ENCODE measurements around the gene CCDC92.
A peak's percentile ranks its signal among the peaks of the same experiment; 100 is the strongest.

The CCDC92 gene

DNA sequence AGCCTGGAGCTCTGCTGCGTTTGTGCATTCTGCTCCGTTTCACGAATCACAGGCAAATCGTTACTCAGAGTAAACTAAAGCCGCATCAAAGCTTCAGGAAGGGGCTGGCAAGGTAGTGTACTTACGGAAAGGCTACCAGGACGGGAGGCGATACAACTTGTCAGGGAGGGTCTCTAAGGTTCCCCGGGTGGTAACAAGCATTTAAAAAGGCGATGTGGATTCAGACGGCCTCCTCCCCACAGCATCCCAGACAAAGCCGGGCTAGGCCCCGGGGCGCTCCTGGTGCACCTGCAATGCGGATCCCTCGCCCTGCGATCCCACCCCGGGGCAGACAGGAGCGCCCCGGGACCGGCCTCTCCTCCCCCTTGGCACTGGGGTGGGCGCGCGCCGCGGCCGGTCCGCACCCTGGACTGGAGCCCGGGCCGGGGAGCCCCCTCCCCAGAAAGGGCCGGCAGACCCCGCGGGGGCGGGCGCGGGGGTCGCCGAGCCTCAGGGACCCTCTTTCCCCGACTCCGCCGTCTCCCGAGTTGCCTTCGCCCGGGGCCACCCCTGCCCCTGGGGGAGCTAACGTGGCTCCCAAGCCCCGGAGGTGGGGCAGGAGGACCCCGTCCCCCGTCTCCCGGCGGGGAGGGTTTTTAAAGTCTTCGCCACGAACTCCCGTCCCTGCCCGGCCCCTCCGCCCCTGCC, 718 bp downstream of the CCDC92 start:
- peak; percentile 13 for DNase-seq

DNA sequence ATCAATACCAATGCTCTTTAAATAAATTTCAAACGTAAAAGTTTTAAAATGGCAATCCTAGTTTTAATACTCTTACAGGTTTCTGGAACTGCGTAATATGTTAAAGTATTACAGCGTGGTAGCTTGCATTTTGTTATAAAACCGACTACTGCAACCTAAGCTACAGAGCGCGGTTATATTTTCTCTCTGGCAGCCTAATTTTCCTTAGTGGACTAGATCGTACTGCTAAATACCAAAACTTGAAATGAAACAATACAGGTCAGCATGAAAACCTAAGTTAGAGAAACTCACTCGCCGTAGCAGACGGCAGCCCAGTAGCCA, 1.2 kb downstream of the CCDC92 start:
- no peak for DNase-seq

DNA sequence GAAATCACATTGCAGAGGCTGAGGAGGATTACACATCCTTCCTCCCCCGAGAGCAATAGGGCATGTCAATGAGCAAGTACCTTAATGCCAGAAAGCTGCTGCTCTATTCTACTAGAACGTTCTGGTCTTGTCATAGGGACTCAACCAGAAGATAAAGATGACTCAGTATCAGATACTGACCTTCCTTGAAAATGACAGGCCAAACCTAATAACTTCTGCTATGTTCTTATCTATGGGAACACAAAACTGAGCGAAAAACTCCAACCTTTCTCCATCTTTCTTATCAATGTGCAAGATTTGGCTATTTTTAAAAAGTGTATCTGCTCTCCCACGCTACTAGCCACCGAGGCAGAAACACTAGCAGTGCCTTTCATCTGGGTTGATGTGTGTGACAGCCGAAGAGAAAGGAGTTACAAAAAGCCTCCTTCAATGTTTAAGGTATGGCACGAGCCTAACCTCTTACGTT, 5.5 kb downstream of the CCDC92 start:
- DNase-seq = no peak

DNA sequence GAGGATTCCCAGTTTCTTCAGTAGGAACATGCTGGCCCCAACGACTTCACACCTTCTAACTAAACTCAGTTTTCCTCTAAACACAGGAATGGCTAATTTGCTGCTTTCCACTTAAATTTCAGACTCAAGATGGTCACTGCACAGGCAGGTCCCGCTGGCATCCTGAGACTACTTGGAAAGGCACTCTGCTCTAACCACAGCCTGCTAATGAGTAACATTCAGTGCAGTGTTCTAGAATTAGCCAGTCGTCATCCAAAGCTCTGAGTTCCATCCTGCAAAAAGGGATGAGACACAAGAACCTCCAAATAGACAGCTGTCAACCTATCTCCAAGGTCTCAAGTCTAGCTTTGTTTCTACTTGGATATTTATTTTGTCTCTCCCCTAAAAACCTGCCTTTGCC, 6.0 kb downstream of the CCDC92 start:
- DNase-seq = no peak

DNA sequence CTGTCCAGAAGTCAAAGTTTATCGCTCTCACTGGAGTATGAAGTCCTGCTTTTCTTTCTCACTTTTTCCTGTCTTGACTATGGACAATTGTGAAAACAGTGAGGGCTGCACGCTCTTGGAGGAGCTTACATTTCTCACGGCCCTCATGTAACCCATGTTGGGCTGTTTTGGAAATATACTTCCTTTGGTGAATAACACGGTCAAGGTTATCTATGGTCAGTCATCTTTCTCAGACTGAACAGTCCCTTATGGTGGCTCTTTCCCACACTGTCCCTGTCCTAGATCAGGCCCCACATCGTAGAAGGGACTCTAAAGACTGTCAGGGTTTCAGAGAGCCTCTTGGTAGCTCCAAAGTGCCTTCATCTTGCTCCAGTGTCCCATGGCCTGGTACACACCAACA, 7.2 kb downstream of the CCDC92 start:
- DNase-seq = no peak

DNA sequence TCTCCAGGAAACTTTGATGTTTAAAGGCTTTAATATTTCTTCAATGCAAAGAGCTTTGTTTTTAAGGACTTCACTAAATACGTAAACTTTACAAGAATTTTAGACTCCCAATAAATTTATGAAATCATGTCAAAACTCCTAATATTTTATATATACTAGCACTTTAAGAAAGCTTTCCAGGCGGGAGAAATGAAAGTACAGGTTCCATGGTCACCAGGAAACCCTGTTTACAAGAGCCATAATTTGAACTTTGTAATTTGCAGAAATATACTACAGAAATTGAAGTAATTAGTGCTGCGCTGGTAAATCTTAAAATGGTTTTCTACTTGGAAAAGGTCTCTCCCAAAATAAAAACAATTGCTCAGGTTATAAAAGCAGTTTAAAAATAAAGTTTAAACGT, 8.8 kb downstream of the CCDC92 start:
- no peak for DNase-seq

DNA sequence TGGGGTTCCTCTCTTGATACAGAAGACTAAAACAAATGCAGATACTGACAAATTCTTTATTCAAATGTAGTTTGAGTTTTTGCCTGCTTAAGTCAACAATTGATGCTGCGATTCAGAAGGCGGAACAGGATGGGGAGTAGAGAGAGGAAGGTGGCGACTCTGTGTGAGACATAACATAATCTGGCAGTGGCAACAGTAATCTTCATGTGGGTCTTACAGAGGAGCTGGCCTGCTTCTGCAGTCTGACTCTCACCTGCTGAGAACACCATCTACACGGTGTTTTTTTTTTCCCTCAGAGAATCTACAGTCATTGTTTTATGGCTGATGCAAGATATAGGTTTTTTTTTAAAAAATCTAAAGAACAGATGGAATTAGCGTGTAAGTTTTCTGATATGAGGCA, 10.1 kb downstream of the CCDC92 start:
- no peak for DNase-seq

DNA sequence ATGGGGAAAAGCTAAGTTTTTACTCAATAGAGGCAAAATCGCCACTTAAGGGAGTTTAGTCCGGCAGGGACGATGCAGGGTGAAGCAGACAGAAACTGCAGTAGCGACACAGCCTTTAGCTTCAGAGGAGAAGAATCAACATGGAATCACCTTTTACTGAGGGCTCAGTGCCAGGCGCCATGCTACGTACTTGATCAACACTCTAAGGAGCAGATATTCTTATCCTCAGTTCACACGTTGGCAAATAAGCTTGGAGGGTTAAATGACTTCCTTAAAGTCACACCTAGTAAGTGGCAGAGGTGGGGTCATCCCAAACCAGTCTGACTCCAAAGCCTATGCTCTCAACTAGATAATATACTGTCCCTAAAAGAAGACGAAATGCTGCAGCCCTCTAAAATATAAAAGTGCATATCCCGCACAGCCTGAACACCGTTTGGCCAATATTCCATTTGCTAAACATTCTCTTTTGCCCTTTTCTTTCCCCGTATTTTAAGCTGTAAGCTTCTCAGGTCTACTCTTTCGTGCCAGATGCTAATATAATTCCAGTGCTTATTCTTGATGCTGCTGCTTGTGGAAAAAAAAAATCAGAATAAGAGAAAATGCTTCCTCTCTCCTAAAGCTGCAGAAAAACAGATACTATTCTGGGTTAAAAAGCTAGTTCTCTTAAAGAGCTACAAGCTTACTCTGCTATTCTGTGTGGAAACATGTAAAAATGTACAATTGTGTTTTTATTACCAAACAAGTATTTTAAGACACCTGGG, 10.9 kb downstream of the CCDC92 start:
- no peak for DNase-seq

DNA sequence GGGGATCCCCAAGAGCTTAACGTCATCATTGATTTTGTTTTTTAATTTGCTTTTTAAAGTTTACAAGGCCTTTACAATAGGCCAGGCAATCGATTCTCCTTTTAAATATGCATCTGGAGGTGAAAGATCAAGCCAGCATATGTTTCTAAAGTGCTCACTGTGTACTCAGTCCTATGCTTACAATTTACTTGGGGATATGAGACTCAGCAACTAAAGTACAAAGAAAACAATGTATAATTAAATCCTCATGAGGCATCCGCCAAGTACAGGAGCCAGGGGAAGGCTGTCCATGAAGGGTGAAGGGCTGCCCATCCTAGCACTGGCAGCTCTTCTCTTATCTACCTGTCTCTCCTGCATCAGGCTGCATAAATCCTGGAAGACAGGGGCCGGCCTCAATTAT, 11.8 kb downstream of the CCDC92 start:
- no peak for DNase-seq

DNA sequence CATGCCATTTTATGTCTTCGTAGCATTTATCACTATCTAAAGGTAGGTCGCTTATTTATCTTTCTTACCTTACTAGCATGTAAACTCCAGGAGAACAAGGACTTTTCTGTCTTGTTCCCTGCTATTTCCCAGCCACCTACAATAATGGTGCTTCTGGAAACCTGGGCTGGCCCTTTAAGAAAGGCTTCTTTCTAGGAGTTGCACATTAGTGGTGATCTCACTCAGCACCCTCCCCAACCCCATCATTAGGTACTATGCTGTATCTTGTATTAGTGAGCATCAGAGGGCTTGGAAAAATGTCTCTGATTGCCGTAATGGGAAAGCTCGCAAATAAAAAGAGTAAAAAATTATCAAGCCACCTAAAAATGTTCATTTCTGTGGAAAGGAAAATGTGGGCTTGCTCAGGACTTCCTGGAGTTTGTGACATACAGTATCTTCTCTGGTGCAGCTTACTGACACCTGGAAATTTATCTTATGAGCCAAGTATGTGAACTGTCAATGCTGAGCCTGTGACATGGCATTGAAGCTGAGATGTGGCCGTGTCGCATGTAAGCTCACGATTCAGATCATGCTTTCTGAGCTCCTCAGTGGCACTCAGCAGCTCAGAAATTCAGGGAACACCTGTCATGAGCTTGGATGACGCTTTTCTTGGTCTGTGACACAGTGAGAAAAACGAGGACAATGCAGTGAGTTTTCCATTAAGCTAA, 12.4 kb downstream of the CCDC92 start:
- no peak for DNase-seq

DNA sequence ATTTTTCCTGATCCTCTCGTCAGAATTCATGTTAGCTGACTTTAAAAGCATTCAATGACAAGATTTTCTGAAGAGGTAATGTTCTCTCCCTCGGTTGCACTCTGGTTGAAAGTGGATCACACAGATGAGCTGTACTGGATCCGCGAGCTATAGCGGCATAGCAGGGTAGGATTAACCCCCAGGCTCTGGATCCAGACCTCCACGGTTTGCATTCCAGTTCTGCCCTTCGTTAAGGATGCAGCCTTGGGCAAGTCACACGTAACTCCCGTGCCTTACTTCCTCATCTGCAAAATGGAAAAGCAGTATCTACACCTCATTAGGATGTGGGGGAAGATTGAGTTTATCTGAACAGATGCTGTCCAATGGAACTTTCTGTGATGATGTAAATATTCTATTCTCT, 13.8 kb downstream of the CCDC92 start:
- DNase-seq = no peak

DNA sequence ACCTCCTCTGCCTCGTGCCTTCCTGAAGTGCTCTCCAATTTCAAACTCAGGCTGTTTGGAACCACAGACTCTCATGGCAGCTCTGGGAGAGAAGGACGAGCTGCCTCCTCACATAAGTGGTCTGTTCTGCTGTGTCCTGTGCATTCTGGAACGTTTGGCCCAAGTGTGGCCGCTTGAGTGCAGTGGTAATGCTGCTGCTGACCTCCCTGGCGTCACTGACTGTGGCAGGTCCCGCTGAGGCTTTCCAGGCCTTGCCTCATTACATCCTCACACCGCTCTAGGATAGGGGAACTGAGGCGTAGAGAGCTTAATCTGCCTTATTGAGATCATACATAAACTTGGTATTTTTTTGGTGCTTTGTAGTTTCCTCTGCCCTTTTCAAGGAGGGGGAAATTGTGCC, 14.2 kb downstream of the CCDC92 start:
- DNase-seq = no peak

DNA sequence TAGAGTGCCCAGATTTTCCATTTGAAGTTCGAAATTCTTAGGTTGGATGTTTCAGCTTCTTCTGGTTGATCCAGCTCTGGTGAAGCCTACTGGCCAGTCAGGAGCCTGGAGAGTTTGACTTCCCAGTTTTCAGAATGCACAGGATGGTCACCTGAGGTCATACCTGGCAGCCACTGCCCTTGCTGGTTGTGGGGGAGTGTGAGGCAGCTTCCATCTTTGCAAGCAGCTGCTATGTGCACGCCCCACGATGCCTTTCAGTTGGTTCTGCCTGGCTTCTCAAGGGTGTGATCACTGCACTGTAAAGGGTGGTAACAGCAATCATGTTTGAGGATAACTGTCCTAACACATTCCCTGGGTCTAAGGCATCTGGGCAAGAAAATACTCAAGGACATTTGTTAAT, 15.4 kb downstream of the CCDC92 start:
- DNase-seq = no peak

DNA sequence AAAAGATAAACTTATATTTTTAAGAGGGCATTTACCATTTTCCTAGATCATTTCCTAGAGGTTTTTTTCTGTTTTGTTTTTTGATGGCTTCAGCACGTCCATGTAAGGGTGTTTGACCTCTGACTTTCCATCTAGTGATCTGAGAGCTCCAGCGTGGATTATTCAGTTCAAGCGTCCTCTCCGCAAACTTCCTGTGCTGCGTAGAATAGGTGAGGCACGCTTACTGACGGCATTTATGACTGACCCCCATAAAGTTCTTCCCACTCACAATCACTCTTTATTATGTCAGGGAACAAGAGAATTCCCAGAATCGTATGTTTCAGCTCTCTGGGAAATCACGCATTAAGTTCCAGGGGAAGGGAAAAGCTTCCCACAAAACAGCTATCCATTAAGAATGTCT, 16.4 kb downstream of the CCDC92 start:
- DNase-seq = no peak

DNA sequence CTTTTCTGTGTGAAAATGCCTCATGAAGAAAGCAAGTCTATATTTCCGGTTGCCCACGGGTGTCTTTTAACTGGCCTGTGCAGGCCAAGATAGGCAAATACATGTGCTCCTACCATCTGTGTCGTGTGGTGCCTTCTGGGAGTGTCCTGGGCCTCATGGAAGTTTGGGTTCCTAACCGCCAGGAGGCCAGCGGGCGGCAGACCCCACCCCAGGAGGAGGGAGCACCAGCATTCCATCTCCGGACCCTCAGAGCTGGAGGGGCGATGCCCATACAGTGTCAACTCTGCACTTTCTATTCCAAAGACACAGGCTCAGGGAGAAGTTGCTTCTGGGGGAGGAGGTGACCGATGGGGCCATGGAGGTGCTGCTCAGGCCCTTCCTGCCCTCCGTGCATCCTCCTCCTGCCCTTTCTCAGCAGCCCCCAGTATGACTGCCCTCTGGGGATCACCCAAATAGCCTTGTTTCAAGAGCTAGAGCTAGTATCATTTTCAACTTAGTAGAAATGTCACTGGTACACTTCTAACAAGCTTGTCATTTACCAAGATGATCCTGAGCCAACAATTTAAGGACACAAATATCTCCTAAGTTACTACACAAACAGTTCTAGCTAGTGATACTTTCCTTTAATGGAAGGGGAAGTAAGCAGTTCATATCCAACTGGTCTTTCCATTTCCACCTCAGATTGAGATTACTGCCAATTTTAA, 17.8 kb downstream of the CCDC92 start:
- DNase-seq = no peak

DNA sequence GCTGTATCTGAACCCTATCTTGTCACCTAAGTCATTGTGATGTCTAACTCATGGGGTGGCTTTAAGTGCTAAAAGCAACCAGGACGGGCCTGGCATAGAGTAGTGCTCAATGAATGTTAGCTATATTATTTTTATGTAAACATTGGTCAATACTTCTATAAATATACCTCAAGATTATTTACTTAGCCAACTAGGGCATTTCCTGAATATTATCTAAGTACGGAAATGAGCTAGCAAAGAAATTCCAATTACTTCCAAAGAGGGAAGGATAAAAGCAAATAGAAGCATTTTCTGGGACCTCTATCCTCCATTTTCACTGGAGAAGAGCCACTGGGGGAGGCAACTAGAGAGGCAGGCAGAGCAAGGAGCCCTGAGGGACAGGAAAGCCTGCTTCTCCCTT, 20.6 kb downstream of the CCDC92 start:
- DNase-seq = no peak

DNA sequence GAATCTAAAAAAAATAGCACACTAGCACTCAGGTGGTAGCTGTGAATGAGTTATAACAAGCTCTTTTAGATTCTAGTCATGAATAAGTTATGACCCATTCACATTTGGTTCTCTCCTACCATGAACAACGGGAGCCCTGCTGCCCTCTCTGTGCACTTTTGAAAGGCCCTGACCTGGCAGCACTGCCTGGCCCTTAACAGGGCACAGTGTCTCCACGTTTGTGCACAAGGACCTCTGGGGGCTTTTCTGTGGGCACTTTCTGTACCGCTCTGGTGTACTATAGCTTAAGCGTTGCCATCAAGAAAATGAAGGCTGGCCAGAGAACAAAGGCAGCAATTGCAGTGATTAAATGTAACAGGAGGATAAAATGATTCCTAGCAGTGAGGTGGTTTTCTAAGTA, 21.2 kb downstream of the CCDC92 start:
- DNase-seq = no peak

DNA sequence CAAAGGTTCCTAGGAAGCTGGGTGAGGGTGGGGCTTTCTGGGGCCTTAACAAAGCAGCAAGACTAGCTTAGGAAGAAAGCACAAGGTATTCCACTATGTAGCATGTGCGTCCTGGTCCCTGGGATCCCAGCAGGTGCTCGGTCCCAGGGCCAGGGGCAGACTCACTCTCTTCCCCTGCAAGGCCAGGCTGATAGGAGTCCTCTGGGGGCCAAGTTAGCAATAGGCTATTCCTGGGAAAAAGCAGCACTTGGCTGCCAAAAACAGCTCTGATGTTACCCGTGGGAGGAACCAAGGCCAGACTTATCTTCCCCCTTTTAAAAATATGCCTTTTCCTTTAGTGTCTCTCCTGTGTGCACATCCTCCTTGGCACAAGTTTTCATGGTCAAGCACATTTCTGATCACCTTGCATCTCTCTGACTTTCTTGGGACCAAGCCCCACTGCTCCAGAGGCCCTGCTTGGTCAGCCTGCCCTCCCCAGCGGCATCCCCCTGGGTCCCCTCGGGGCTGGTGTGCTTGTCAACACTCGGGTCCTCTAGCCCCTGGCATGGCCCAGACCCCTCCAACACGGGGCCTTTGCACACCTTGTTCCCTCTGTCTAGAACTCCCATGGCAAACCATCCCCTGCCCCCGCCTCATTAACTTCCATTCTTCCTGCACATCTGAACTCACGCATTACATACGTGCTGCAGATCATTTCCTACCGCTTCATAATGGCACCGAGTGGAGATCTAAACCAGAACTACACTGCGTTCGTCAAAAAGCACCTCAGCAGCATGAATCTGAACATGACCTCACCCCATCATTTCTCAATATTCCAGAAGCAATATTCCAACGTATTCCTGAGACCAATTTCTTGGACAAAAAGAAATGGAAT, 21.9 kb downstream of the CCDC92 start:
- DNase-seq = no peak

DNA sequence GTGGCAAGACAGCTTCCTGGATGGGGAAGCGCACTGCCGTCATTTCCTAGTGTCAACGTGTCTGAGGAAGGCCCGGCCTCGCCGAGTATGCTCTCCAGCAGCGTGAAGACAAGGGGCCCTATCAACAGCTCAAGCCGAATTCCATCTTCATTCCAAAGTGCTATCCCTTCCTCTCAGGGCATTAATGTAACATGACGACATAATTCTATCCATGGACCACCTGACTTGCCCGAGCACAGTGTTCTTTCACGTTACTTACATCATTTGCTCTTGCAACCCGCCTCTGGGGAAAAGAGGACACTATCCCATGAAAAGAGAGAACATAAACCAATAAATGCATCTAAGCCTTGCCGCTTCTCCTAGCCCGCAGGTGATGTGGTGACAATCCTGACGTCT, 22.9 kb downstream of the CCDC92 start:
- no peak for DNase-seq

DNA sequence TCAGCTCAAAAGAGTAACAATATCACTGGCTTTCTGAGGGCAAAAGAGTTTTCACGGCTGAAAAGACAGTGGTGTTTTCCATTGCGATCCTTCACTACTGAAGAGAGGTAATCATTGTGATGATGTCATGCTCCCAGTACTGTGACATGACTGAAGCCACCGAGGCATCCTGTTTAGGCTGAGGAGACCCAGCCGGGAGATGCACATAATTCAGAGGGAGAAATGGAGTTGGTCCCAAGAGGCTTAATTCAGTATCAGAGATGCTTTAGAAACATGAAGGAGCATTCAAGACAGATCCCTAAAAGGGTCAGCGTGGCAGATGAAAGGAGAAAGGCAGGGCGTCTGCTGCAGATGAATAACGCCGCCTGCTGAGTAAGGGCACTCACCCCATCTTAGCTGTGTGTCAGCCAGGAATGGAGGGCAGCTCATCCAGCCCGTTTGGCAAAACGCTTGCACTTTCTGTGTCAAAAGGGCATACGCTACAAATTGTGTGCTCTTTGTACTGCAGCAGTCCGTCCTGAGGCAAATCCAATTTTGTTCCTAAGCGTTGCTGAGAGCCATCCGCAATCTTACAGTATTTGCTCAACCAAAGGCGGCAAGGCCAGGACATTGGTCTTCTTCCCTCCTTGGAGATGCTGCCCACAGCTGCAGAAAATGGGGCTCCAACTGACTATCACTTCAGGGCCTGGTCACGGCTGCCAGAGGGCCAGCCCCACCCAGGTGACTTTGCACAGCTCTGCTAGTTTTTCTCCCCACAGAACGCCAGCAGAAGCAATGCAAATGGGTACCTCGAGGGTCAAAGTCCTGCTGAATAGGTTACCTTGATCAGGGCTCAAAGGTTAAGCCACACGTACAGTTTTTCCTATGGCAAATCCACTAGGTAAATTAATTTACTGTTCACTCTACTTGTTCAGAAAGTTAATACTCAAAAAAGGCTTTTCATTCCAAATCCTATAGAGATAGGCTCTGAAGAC, 23.5 kb downstream of the CCDC92 start:
- no peak for DNase-seq

DNA sequence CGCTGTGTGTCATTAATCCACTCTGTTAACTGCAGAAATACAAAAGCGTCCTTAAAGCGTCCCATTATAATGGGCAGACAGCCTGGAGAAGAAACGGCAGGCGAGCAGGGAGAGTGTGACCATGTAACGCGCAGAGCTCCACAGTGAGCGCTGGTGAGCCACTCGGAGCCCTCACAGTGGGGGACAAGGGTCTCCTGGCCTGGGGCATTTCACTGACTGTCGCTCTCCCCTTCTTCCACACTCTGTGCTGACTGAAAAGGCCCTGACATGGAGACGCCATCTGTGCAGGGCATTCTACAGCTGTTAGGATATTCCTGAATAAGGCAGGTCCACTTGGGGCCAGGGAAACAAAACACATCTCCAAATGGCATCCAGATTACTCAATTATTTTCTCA, 24.2 kb downstream of the CCDC92 start:
- no peak for DNase-seq
